ENCODE data around the gene ATP10A.

Gene ATP10A

DNA sequence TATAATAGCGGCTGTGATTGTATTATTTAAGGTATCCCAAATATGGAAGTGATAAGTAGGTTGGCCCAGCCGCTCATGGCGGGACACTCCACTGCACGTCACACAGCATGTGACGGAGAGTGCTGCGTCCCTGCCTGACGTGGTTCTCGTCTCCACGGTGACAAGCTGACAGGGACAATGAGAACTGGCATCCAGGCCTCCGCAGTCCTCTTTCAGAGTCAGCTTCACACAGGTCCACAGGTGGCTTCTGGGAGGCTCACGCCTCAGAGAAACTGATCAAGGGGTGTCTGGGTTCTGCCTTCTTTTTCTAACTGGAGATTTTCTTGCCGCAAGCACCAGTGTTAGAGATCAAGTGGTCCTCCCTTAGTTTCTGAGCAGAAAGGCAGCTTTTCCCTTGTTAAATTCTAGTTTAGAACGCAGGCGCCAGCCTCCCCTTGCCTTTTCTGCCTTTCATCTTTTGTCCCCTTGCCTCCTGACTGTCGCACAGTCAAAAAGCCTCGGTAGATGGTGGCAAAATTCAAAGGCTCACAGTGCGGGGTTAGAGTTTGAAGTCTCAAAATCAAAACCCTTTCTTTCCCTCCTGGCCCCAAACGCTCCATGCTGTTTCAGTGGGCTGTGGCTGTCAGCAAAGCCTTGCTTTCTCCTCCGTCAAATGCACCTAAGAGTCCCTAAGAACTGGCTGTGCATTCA lies 120.9 kb downstream of the ATP10A start:
- H3K4me3 ChIP-seq (ENCODE audit: low read length) = no peak overlapping the region
- no peak overlapping the region for H3K27ac ChIP-seq (ENCODE audit: low read length)
- no peak for TF ChIP-seq EZH2phosphoT487 (IDR thresholded peaks at IDR 0.05; ENCODE audit: low read length)
- TF ChIP-seq CTCF (IDR thresholded peaks at IDR 0.05; ENCODE audit: low read length) = no peak
- no peak for TF ChIP-seq EZH2 (optimal IDR thresholded peaks at IDR 0.05; ENCODE audit: low read depth, low read length)
- H3K4me1 ChIP-seq (ENCODE audit: low read length) = no peaks in the 10 kb centered on the region
- no peaks in the 10 kb centered on the region for H3K9me2 ChIP-seq (replicated peaks; ENCODE audit: insufficient read depth, low read length)
- no peak for DNase-seq
- no peaks in the 10 kb centered on the region for H3F3A ChIP-seq (ENCODE audit: insufficient read depth, low read length)
- no peak overlapping the region for H3K9ac ChIP-seq (ENCODE audit: low read length)
- H3K9me3 ChIP-seq (replicated peaks; ENCODE audit: insufficient read depth, low read length) = no peaks in the 10 kb centered on the region
- H3K27me3 ChIP-seq (replicated peaks; ENCODE audit: insufficient read depth, low read length) = no peaks in the 10 kb centered on the region
- no peak overlapping the region for H3K4me2 ChIP-seq (ENCODE audit: low read depth, low read length)
- no peak overlapping the region for H2AFZ ChIP-seq (ENCODE audit: low read length)
- no peaks in the 10 kb centered on the region for H4K20me1 ChIP-seq (ENCODE audit: insufficient read depth, low read length)
- H3K36me3 ChIP-seq (replicated peaks; ENCODE audit: insufficient read depth, low read length) = no peaks in the 10 kb centered on the region
- H3K79me2 ChIP-seq (ENCODE audit: low read length) = no peaks in the 10 kb centered on the region

DNA sequence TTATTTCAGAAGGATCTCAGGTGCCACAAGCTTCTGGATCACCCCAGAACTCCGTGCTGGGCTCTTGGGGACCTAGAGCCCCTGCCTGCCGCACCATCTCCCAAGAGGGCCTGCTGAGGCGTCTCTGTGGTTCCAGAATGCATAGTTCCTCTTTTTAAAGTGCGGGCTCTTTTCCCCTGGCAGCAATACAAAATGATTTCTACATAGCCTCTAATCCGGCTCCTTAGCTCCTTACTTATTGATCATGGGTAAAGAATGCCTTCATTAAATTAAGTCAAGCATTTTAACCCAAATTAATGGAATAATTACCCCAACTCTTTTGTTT lies 121.9 kb downstream of the ATP10A start:
- no peak overlapping the region for H3K4me3 ChIP-seq (ENCODE audit: low read length)
- H4K20me1 ChIP-seq (ENCODE audit: insufficient read depth, low read length) = no peaks in the 10 kb centered on the region
- H3K4me2 ChIP-seq (ENCODE audit: low read depth, low read length) = no peak overlapping the region
- no peak for DNase-seq
- H3K27ac ChIP-seq (ENCODE audit: low read length) = no peak overlapping the region
- no peak overlapping the region for H3K9ac ChIP-seq (ENCODE audit: low read length)
- no peak overlapping the region for H2AFZ ChIP-seq (ENCODE audit: low read length)
- no peaks in the 10 kb centered on the region for H3K9me2 ChIP-seq (replicated peaks; ENCODE audit: insufficient read depth, low read length)
- H3K36me3 ChIP-seq (replicated peaks; ENCODE audit: insufficient read depth, low read length) = no peaks in the 10 kb centered on the region
- H3F3A ChIP-seq (ENCODE audit: insufficient read depth, low read length) = no peaks in the 10 kb centered on the region
- TF ChIP-seq EZH2 (optimal IDR thresholded peaks at IDR 0.05; ENCODE audit: low read depth, low read length) (no peak), EZH2phosphoT487 (IDR thresholded peaks at IDR 0.05; ENCODE audit: low read length) (no peak), CTCF (IDR thresholded peaks at IDR 0.05; ENCODE audit: low read length) (no peak)
- no peaks in the 10 kb centered on the region for H3K9me3 ChIP-seq (replicated peaks; ENCODE audit: insufficient read depth, low read length)
- no peaks in the 10 kb centered on the region for H3K4me1 ChIP-seq (ENCODE audit: low read length)
- no peaks in the 10 kb centered on the region for H3K27me3 ChIP-seq (replicated peaks; ENCODE audit: insufficient read depth, low read length)
- no peaks in the 10 kb centered on the region for H3K79me2 ChIP-seq (ENCODE audit: low read length)

DNA sequence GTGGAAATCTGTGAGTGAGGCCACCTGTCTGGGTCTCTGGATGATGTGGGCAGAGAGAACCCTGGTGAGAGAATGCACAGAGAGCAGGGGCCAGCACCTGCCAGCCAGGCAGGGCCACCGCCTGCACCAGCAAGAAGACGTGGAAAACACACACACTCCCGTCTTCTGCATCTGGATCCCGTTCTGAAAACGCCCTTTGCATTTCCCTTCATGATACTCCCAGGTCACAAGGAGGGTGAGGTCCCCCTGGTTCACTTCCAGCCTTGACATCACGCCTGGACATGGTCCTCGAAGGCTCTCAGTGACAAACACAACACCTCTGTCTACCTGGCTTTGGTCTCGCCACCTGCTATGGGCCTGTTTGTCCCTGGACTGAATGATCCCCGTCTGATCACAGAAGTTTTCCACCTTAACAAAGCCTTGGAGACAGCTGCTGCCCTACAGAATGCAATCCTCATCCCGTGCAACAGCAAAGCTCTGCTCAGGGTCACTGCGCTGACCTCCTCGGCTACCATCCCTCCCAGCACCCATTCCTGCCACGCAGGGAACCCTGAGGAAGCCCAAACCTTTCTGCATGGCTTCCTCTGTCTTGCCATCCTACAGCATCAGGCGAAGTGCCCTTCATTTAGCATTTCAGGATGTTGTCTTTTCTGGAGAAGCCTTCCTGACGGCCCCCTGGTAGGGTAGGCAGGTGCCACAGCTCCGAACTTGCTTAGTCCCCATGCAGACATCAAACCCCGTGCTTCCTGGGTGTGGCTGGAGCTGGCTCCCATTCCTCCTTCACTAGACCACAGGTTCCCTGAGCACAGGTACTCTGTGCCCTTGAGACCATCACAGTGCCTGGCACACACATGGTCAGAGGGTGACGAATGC lies 122.5 kb downstream of the ATP10A start:
- Histone ChIP-seq H3K27me3 (replicated peaks; ENCODE audit: insufficient read depth, low read length) (no peaks in the 10 kb centered on the region), H3K9me2 (replicated peaks; ENCODE audit: insufficient read depth, low read length) (no peaks in the 10 kb centered on the region), H3K36me3 (replicated peaks; ENCODE audit: insufficient read depth, low read length) (no peaks in the 10 kb centered on the region), H3K4me1 (ENCODE audit: low read length) (no peaks in the 10 kb centered on the region), H3K4me3 (ENCODE audit: low read length) (no peak overlapping the region), H3K9ac (ENCODE audit: low read length) (no peak overlapping the region), H2AFZ (ENCODE audit: low read length) (no peak overlapping the region), H3F3A (ENCODE audit: insufficient read depth, low read length) (no peaks in the 10 kb centered on the region), H4K20me1 (ENCODE audit: insufficient read depth, low read length) (no peaks in the 10 kb centered on the region), H3K27ac (ENCODE audit: low read length) (no peak overlapping the region), H3K9me3 (replicated peaks; ENCODE audit: insufficient read depth, low read length) (no peaks in the 10 kb centered on the region), H3K79me2 (ENCODE audit: low read length) (no peaks in the 10 kb centered on the region), H3K4me2 (ENCODE audit: low read depth, low read length) (no peak overlapping the region)
- no peak for DNase-seq
- TF ChIP-seq CTCF (IDR thresholded peaks at IDR 0.05; ENCODE audit: low read length) = no peak
- no peak for TF ChIP-seq EZH2 (optimal IDR thresholded peaks at IDR 0.05; ENCODE audit: low read depth, low read length)
- TF ChIP-seq EZH2phosphoT487 (IDR thresholded peaks at IDR 0.05; ENCODE audit: low read length) = no peak

Data from MM.1S (cell line).